A549 (cell line): Measurements from ENCODE around the gene TMEM39B. TPM values are rescaled to one million over a fixed set of nuclear protein-coding genes. Genes with fewer than 3 reads are reported as not detected.

Source experiments
- ATAC-seq, 2 experiments: fragments of 200-7000 bp in 1 of 2; fragments of >200 bp in 1 of 2; cut with Nextera tagmentation in 1 of 2; cut with Tn5 transposase in 1 of 2; 3 replicates each; pipeline versions ENCODE4 v1.8.0 to v1.9.1; 2018 to 2020; ENCODE audit warnings: mild to moderate bottlenecking in 1 of 2, moderate library complexity in 1 of 2
- CTCF ChIA-PET: fragments of 300-600 bp; sonication (Branson Sonifier 250); formaldehyde crosslinking; extraction: SDS; loops from one replicate; lab custom pipeline; 2021; ENCODE audit warnings: antibody characterized with exemption, inconsistent platforms; lab: Yijun Ruan, JAX
- POLR2A ChIA-PET: fragments of 350-600 bp; formaldehyde crosslinking; extraction: SDS; loops from one replicate; lab custom pipeline; 2021; ENCODE audit warnings: antibody characterized with exemption, inconsistent platforms; lab: Yijun Ruan, JAX
- DNase-seq, 2 experiments: peaks; one replicate each; pipeline versions ENCODE4 v3.0.0 to v3.0.0-alpha.2; 2011 to 2016; ENCODE audit warnings: low read depth in 1 of 2, low spot score in 1 of 2
- FAIRE-seq: peaks from 2 replicates; lab custom pipeline; 2011; peaks lifted over from hg19 to GRCh38; lab: Jason Lieb, UNC
- H3K27ac ChIP-seq, 2 experiments: fragments of >200 bp; sonication (Bioruptor Twin); formaldehyde crosslinking; 3 replicates each; pipeline ENCODE4 v1.5.1; 2016 to 2017
- H3K4me1 ChIP-seq: fragments of >200 bp; sonication (Bioruptor Twin); formaldehyde crosslinking; 3 replicates; pipeline ENCODE4 v1.6.1; 2016
- H3K4me2 ChIP-seq: fragments of >200 bp; sonication (Bioruptor Twin); formaldehyde crosslinking; 3 replicates; pipeline ENCODE4 v1.6.1; 2016
- H3K4me3 ChIP-seq: fragments of >200 bp; sonication (Bioruptor Twin); formaldehyde crosslinking; 3 replicates; pipeline ENCODE4 v1.5.1; 2016
- H3K9me3 ChIP-seq: fragments of >200 bp; sonication (Bioruptor Twin); formaldehyde crosslinking; 3 replicates; pipeline ENCODE4 v1.6.1; 2016
- CBX8 ChIP-seq: fragments of 200-600 bp; sonication (generic); IDR thresholded peaks from 2 replicates; pipeline ENCODE4 v1.6.1; 2016
- CEBPB ChIP-seq, 2 experiments: fragments of >200 bp in 1 of 2; sonication (Bioruptor Twin) in 1 of 2; formaldehyde crosslinking in 1 of 2; IDR thresholded peaks; 2 replicates each; pipeline ENCODE4 v1.6.1; 2012 to 2016
- CHD2 ChIP-seq: fragments of 150-350 bp; IDR thresholded peaks from 2 replicates; pipeline ENCODE4 v1.6.1; 2014; ENCODE audit warnings: low read length; ENCODE audit not compliant: partially characterized antibody
- GATA3 ChIP-seq: IDR thresholded peaks from 2 replicates; pipeline ENCODE4 v1.6.1; 2012; ENCODE audit warnings: borderline replicate concordance
- HEYL ChIP-seq: fragments of 250-450 bp; sonication (Bioruptor Pico); IDR thresholded peaks from 2 replicates; pipeline ENCODE4 v1.8.0; 2021; ENCODE audit warnings: mild to moderate bottlenecking, moderate library complexity
- HOXB5 ChIP-seq: fragments of 250-450 bp; sonication (Bioruptor Pico); IDR thresholded peaks from 2 replicates; pipeline ENCODE4 v1.5.0; 2020; ENCODE audit warnings: mild to moderate bottlenecking, moderate library complexity
- JUNB ChIP-seq: fragments of >200 bp; sonication (Bioruptor Twin); formaldehyde crosslinking; IDR thresholded peaks from 2 replicates; pipeline ENCODE4 v1.6.1; 2016
- KDM5A ChIP-seq: fragments of 200-600 bp; sonication (generic); IDR thresholded peaks from 2 replicates; pipeline ENCODE4 v1.6.1; 2016; ENCODE audit warnings: antibody characterized with exemption, mild to moderate bottlenecking
- MAZ ChIP-seq: fragments of 150-350 bp; IDR thresholded peaks from 2 replicates; pipeline ENCODE4 v1.6.1; 2014; ENCODE audit warnings: antibody characterized with exemption, low read depth, low read length, borderline replicate concordance
- MYC ChIP-seq: IDR thresholded peaks from 2 replicates; pipeline ENCODE4 v1.6.1; 2012; ENCODE audit warnings: mild to moderate bottlenecking, inconsistent platforms, low read length, improper control_type of control experiment, borderline replicate concordance
- NFE2L2 ChIP-seq: fragments of 150-350 bp; conservative IDR thresholded peaks from 2 replicates; pipeline ENCODE4 v1.6.1; 2014; ENCODE audit warnings: low read length
- NR3C1 ChIP-seq: fragments of >200 bp; sonication (Bioruptor Twin); formaldehyde crosslinking; IDR thresholded peaks from 3 replicates; pipeline ENCODE4 v1.6.1; 2017
- PHF8 ChIP-seq: fragments of 200-600 bp; sonication (generic); IDR thresholded peaks from 2 replicates; pipeline ENCODE4 v1.6.1; 2016; ENCODE audit warnings: low read depth, mild to moderate bottlenecking, antibody characterized with exemption, moderate library complexity, borderline replicate concordance
- POLR2AphosphoS2 ChIP-seq: conservative IDR thresholded peaks from 2 replicates; pipeline ENCODE4 v1.6.1; 2012; ENCODE audit warnings: low read length, improper control_type of control experiment, inconsistent platforms
- RAD21 ChIP-seq, 2 experiments: fragments of >200 bp in 1 of 2; sonication (Bioruptor Twin) in 1 of 2; formaldehyde crosslinking in 1 of 2; IDR thresholded peaks in 1 of 2; conservative IDR thresholded peaks in 1 of 2; 2 replicates in 1 of 2; 3 replicates in 1 of 2; pipeline ENCODE4 v1.6.1; 2012 to 2018; ENCODE audit warnings: inconsistent platforms in 1 of 2
- RFX5 ChIP-seq: fragments of 450-650 bp; IDR thresholded peaks from 2 replicates; pipeline ENCODE4 v1.7.1; 2014; ENCODE audit warnings: antibody characterized with exemption, mild to moderate bottlenecking, moderate library complexity
- RNF2 ChIP-seq: fragments of 200-600 bp; sonication (generic); IDR thresholded peaks from 2 replicates; pipeline ENCODE4 v1.6.1; 2016; ENCODE audit warnings: low read depth, mild to moderate bottlenecking, antibody characterized with exemption, moderate library complexity, borderline replicate concordance
- SMC3 ChIP-seq: fragments of >200 bp; sonication (Bioruptor Twin); formaldehyde crosslinking; IDR thresholded peaks from 3 replicates; pipeline ENCODE4 v1.6.1; 2018; ENCODE audit warnings: inconsistent platforms
- TFCP2L1 ChIP-seq: fragments of 250-450 bp; sonication (Bioruptor Pico); IDR thresholded peaks from 2 replicates; pipeline ENCODE4 v1.5.0; 2021; ENCODE audit warnings: mild to moderate bottlenecking
- TP53 ChIP-seq: fragments of 250-450 bp; sonication (Bioruptor Pico); IDR thresholded peaks from 2 replicates; pipeline ENCODE4 v1.5.0; 2021; ENCODE audit warnings: mild to moderate bottlenecking, moderate library complexity
- ZSCAN20 ChIP-seq: fragments of 250-450 bp; sonication (Bioruptor Pico); IDR thresholded peaks from 2 replicates; pipeline ENCODE4 v1.8.0; 2022; ENCODE audit warnings: mild to moderate bottlenecking, moderate library complexity
- WGBS: methylation state at CpG from one replicate; pipeline ENCODE4 v1.1.6; 2017; ENCODE audit errors: missing lambda C conversion rate; 5-methylcytosine and 5-hydroxymethylcytosine counted together
- polyA plus RNA-seq, 4 experiments: library from polyadenylated mRNA; depleted of rRNA in 3 of 4; stranded (reverse); fragments of >200 nt; fragmentation: RNase III in 1 of 4; extraction: RNeasy Plus Mini Kit Qiagen cat#74134 plus additional on column Dnase treatment in 1 of 4; gene quantifications; 2 replicates in 3 of 4; 3 replicates in 1 of 4; pipeline ENCODE4 v1.2.3, GENCODE V29; 2011 to 2017
- TF ChIP-seq, protein P1 (sequence below): fragments of >200 bp; sonication (Bioruptor Twin); formaldehyde crosslinking; IDR thresholded peaks from 2 replicates; pipeline ENCODE4 v1.6.1; 2016
- TF ChIP-seq, protein P2 (sequence below): fragments of >200 bp; sonication (Bioruptor Twin); formaldehyde crosslinking; IDR thresholded peaks from 3 replicates; pipeline ENCODE4 v1.6.1; 2016
- TF ChIP-seq, protein P3 (sequence below): fragments of 250-450 bp; sonication (Bioruptor Pico); IDR thresholded peaks from 2 replicates; pipeline ENCODE4 v1.5.0; 2020; ENCODE audit warnings: low read depth, mild to moderate bottlenecking, moderate library complexity

TMEM39B gene
- polyA plus RNA-seq, 2 of the 4 experiments (the other 2 are of a cell fraction): 8.5 to 10.8 TPM

- ChIA-PET CTCF (interaction anchor here (1.3 to 1.8 kb wide), 3 partner anchors 9 to 36 kb away, joined by 3 to 5 read pairs (median 5); partner anchors contain the start of gene KPNA6), POLR2A (no interaction called here)
- no peak for ATAC-seq
- 96% methylated on average over 4 of the region's 4 CpGs for WGBS
- Histone ChIP-seq H3K27ac (no peak overlapping the region), H3K4me3 (no peak overlapping the region)
- TF ChIP-seq SMC3: no peak
- no peak for TF ChIP-seq PHF8
- TF ChIP-seq, all 56 proteins: peak for 0
- Histone ChIP-seq H3K4me1 (peaks cover 10% of the 10 kb centered on the region; the same call in 2 of the 3 replicates), H3K4me2 (no peak overlapping the region), H3K9me3 (no peaks in the 10 kb centered on the region)
- FAIRE-seq (no peak), DNase-seq (no peak)
Observed at GRCh38 chr1:32099426-32099825, 26.7 kb downstream of the TMEM39B start.

GRCh38 chr1:32100359-32100758 lies 27.6 kb downstream of the TMEM39B start:
- FAIRE-seq (no peak), ATAC-seq (no peak), DNase-seq (no peak)
- CTCF ChIA-PET: interaction anchor here (0.6 to 1.8 kb wide), 3 partner anchors 14 to 495 kb away, joined by 3 to 5 read pairs (median 3); no protein-coding TSS in a partner anchor
- TF ChIP-seq ZSCAN20 (no peak), RFX5 (no peak), NR3C1 (no peak), POLR2AphosphoS2 (no peak), TP53 (CRISPR knock-in tag) (no peak)
- TF ChIP-seq, protein P1, sequence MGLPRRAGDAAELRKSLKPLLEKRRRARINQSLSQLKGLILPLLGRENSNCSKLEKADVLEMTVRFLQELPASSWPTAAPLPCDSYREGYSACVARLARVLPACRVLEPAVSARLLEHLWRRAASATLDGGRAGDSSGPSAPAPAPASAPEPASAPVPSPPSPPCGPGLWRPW: no peak
- Histone ChIP-seq H3K9me3 (no peaks in the 10 kb centered on the region), H3K27ac (no peak overlapping the region), H3K4me3 (no peak overlapping the region), H3K4me1 (peaks cover 10% of the 10 kb centered on the region; the same call in 2 of the 3 replicates), H3K4me2 (no peak overlapping the region)
- POLR2A ChIA-PET: interaction anchor here (1.3 kb wide), 1 partner anchor 27 kb away, joined by 5 read pairs; the partner anchor contains the start of gene TMEM39B
- WGBS: 96% methylated on average over 10 of the region's 10 CpGs

DNA sequence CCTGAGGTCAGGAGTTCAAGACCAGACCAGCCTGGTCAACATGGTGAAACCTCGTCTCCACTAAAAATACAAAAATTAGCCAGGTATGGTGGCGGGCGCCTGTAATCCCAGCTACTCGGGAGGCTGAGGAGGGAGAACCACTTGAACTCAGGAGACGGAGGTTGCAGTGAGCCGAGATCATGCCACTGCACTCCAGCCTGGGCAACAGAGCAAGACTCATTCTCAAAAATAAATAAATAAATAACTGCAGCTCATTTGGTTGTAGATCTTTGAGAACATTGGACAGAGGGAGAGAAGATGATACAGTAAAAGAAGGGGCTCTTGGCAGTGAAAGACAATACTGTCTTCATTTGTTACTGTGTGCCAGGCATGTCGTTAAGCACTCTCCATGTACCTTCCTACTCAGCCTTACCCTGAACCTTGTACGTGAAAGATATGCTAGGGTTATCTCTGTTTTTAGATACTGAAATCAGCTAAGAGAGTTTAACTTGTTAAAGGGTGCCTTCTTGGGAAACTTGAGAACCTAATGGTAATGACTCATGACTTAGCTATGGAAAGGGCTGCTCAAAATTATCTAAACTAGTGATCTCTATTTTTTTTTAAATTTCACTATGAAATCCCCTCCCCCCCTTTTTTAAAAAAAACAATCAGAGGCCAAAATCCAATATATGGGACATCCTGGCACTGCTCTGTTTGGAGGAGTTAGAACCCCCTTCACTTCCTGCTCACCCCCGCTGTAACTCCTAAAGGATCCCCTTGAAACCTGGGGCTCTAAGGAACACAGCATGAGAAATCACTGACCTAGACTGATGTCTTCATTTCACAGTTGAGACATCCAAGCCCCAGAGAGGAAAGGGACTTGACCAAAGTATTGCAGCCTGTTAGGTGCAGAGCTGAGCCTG lies 28.3 kb downstream of the TMEM39B start:
- ChIA-PET POLR2A (interaction anchor here (1.3 kb wide), 1 partner anchor 28 kb away, joined by 5 read pairs; the partner anchor contains the start of gene TMEM39B), CTCF (interaction anchor here (1.3 to 1.8 kb wide), 2 partner anchors 15 to 38 kb away, joined by 3 to 5 read pairs; no protein-coding TSS in a partner anchor)
- Histone ChIP-seq H3K4me1 (peaks cover 10% of the 10 kb centered on the region; the same call in 2 of the 3 replicates), H3K27ac (peak overlapping the region in 1 of 2 experiments; percentile 34; a peak in 1 of 6 replicates), H3K9me3 (no peaks in the 10 kb centered on the region), H3K4me2 (0 out of 3 replicates have a peak overlapping the region, but pooled peaks have one; percentile 5), H3K4me3 (no peak overlapping the region)
- DNase-seq: no peak
- TF ChIP-seq MAZ: no peak
- TF ChIP-seq CHD2: no peak
- TF ChIP-seq NR3C1: no peak
- no peak for TF ChIP-seq PHF8
- TF ChIP-seq POLR2AphosphoS2: no peak
- no peak for FAIRE-seq
- 92% methylated on average over 9 of the region's 9 CpGs for whole genome bisulfite sequencing
- ATAC-seq: no peak

- DNase-seq (no peak), FAIRE-seq (no peak), ATAC-seq (0 out of 6 replicates have a peak, but pooled peaks of 1 of the 2 experiments have one; percentile 37)
- POLR2A ChIA-PET: no interaction called here
- TF ChIP-seq GATA3 (no peak), CHD2 (no peak), SMC3 (no peak), KDM5A (no peak), RNF2 (no peak), JUNB (no peak), HOXB5 (CRISPR knock-in tag) (no peak), RAD21 (conservative IDR thresholded peaks at IDR 0.05 in 1 of 2, IDR thresholded peaks at IDR 0.05 in 1 of 2) (no peak), MYC (no peak), CBX8 (no peak), TFCP2L1 (CRISPR knock-in tag) (no peak), HEYL (CRISPR knock-in tag) (no peak), NFE2L2 (no peak), CEBPB (IDR thresholded peaks at IDR 0.05) (no peak)
- TF ChIP-seq, protein P2, sequence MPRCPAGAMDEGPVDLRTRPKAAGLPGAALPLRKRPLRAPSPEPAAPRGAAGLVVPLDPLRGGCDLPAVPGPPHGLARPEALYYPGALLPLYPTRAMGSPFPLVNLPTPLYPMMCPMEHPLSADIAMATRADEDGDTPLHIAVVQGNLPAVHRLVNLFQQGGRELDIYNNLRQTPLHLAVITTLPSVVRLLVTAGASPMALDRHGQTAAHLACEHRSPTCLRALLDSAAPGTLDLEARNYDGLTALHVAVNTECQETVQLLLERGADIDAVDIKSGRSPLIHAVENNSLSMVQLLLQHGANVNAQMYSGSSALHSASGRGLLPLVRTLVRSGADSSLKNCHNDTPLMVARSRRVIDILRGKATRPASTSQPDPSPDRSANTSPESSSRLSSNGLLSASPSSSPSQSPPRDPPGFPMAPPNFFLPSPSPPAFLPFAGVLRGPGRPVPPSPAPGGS: no peak
- TF ChIP-seq, protein P3, sequence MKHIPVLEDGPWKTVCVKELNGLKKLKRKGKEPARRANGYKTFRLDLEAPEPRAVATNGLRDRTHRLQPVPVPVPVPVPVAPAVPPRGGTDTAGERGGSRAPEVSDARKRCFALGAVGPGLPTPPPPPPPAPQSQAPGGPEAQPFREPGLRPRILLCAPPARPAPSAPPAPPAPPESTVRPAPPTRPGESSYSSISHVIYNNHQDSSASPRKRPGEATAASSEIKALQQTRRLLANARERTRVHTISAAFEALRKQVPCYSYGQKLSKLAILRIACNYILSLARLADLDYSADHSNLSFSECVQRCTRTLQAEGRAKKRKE (CRISPR knock-in tag): no peak
- Histone ChIP-seq H3K27ac (no peak overlapping the region), H3K4me1 (peaks cover 10% of the 10 kb centered on the region; the same call in 2 of the 3 replicates), H3K9me3 (no peaks in the 10 kb centered on the region), H3K4me2 (no peak overlapping the region), H3K4me3 (no peak overlapping the region)
- CTCF ChIA-PET: no interaction called here
- 72% methylated on average over 4 of the region's 4 CpGs for WGBS
Observed at GRCh38 chr1:32104127-32104526, 31.4 kb downstream of the TMEM39B start.
